ENCODE data around the gene ITIH5. TPM values are rescaled to one million over a fixed set of nuclear protein-coding genes. Genes with fewer than 3 reads are reported as not detected.

Gene ITIH5
- total RNA-seq, 6 experiments from 2014 or later: 0.20 to 0.62 (median 0.48) TPM

DNA sequence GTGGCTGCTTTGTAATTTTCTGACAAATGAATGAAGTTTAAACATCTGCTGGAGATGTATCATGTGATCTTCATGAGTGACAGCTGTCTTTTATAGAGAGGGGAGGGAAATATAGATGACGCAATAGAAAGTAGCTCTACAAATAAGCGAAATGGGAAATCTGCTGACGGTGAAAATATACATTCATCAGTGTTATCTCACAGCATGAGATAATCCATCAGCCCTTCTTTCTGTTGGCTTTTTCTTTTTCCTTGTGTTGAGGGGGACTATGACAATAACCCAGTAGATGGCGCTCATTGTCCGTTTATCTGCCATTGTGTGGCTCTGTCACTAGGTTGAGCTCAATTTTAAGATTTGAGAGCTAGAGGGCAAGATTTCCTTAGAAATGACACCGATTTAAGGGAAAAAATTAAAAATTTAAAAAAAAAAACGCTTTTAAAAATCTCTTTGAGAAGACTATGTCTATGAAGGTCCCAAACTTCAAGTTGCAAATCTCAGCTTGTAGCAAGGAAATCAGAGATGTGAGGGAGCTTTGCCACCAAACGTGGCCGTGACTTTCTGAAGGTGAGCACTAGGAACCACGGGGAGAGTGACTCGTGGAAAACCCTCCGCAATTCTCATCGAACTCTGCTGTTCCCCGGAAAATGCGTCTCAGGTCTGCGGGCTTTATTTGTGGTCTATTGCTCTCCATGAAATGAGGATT, 141.3 kb downstream of the ITIH5 start:
- Histone ChIP-seq H3K4me1 (no peaks in the 10 kb centered on the region), H3K27ac (no peak overlapping the region), H3K4me3 (no peak overlapping the region), H3K36me3 (no peaks in the 10 kb centered on the region), H3K9me3 (no peaks in the 10 kb centered on the region), H3K27me3 (no peaks in the 10 kb centered on the region)
- intact Hi-C loops (cut with DNase I): loop anchor here in 1 of 2 donors (5.0 kb wide), 1 partner anchor 162 kb away; no protein-coding TSS in a partner anchor
- ATAC-seq (peak; percentile 91 to 97 (median 94)), DNase-seq (peak in 1 of 3 donors; percentile 63)
- no peak for TF ChIP-seq POLR2A (IDR thresholded peaks at IDR 0.05)
- TF ChIP-seq, protein P1, sequence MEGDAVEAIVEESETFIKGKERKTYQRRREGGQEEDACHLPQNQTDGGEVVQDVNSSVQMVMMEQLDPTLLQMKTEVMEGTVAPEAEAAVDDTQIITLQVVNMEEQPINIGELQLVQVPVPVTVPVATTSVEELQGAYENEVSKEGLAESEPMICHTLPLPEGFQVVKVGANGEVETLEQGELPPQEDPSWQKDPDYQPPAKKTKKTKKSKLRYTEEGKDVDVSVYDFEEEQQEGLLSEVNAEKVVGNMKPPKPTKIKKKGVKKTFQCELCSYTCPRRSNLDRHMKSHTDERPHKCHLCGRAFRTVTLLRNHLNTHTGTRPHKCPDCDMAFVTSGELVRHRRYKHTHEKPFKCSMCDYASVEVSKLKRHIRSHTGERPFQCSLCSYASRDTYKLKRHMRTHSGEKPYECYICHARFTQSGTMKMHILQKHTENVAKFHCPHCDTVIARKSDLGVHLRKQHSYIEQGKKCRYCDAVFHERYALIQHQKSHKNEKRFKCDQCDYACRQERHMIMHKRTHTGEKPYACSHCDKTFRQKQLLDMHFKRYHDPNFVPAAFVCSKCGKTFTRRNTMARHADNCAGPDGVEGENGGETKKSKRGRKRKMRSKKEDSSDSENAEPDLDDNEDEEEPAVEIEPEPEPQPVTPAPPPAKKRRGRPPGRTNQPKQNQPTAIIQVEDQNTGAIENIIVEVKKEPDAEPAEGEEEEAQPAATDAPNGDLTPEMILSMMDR (IDR thresholded peaks at IDR 0.05): peak; percentile 79 to 89 (median 82)
- WGBS (ENCODE audit: insufficient coverage, low coverage, low lambda C conversion rate, missing lambda C conversion rate): 25% methylated on average over 12 of the region's 16 CpGs

DNA sequence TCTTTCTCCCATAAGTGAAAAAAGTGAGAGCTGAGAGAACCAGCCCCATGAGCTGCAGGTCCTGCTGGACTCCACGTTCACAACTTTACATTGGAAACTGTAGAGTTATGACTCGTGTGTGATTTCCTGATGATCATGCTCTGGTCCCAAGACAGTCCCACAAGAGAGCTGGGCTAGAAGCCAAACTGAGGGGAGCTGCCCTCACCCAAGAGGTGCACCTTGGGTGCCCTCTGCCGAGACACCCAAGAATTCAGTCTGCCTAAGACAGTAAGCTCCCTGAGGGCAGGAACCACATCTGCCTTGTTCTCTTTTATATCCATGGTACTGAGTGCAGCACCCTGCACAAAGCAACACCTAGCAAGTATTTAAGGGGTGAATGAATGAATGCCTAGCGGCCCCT, 143.1 kb downstream of the ITIH5 start:
- Histone ChIP-seq H3K36me3 (no peaks in the 10 kb centered on the region), H3K4me1 (no peaks in the 10 kb centered on the region), H3K27me3 (no peaks in the 10 kb centered on the region), H3K9me3 (no peaks in the 10 kb centered on the region), H3K4me3 (no peak overlapping the region), H3K27ac (no peak overlapping the region)
- TF ChIP-seq POLR2A (IDR thresholded peaks at IDR 0.05): no peak
- TF ChIP-seq, protein P1 (IDR thresholded peaks at IDR 0.05): no peak
- WGBS (ENCODE audit: insufficient coverage, low coverage, low lambda C conversion rate, missing lambda C conversion rate): 9% methylated on average over 2 of the region's 4 CpGs
- DNase-seq: no peak
- ATAC-seq: no peak
- intact Hi-C loops (cut with DNase I): no loop called here

- DNase-seq (no peak), ATAC-seq (no peak)
- H3K4me1 ChIP-seq: no peaks in the 10 kb centered on the region
- H3K27ac ChIP-seq: no peak overlapping the region
- intact Hi-C loops (cut with DNase I): no loop called here
- no peak overlapping the region for H3K4me3 ChIP-seq
- TF ChIP-seq, protein P1 (IDR thresholded peaks at IDR 0.05): no peak
- no peak for TF ChIP-seq POLR2A (IDR thresholded peaks at IDR 0.05)
- no peaks in the 10 kb centered on the region for H3K9me3 ChIP-seq
- H3K27me3 ChIP-seq: no peaks in the 10 kb centered on the region
- H3K36me3 ChIP-seq: no peaks in the 10 kb centered on the region
- 56% methylated on average over 9 of the region's 11 CpGs for WGBS (ENCODE audit: insufficient coverage, low coverage, low lambda C conversion rate, missing lambda C conversion rate)
These were observed 146.0 kb downstream of the ITIH5 start for GRCh38 chr10:7520507-7521485.

GRCh38 chr10:7519351-7519750, 147.4 kb downstream of the ITIH5 start:
- Histone ChIP-seq H3K27me3 (no peaks in the 10 kb centered on the region), H3K36me3 (no peaks in the 10 kb centered on the region), H3K4me1 (no peaks in the 10 kb centered on the region), H3K27ac (no peak overlapping the region), H3K9me3 (no peaks in the 10 kb centered on the region), H3K4me3 (no peak overlapping the region)
- no peak for TF ChIP-seq POLR2A (IDR thresholded peaks at IDR 0.05)
- TF ChIP-seq, protein P1 (IDR thresholded peaks at IDR 0.05): no peak
- WGBS (ENCODE audit: insufficient coverage, low coverage, low lambda C conversion rate, missing lambda C conversion rate): 57% methylated on average over 3 of the region's 6 CpGs
- ATAC-seq (no peak), DNase-seq (no peak)
- intact Hi-C loops (cut with DNase I): no loop called here
